Activated CD8-positive, alpha-beta memory T cell treated with anti-CD3 and anti-CD28 coated beads, Interleukin-2, amount 50 U/mL, for 24 hours (primary cell): ENCODE results near the gene LTN1.
A peak's percentile ranks its signal among the peaks of the same experiment; 100 is the strongest.
"Not testable (repeated sequence)": the region's sequence is repeated elsewhere in the genome, so short reads cannot be mapped to it uniquely, and the experiment has no call there.

Source experiments
- DNase-seq: peaks from one replicate; pipeline ENCODE4 v3.0.0-alpha.2; 2020; ENCODE audit errors: extremely low read depth

Gene LTN1

GRCh38 chr21:28992526-28993292 lies at the start of gene LTN1:
Gene LTN1 (minus strand): TSS chr21:28992877. CDS start chr21:28992805, 72 bp downstream.
- DNase-seq: peak; percentile 98

GRCh38 chr21:29034678-29035077 lies 42.0 kb upstream of the LTN1 start:
- DNase-seq: no peak

GRCh38 chr21:29033871-29034270 lies 41.2 kb upstream of the LTN1 start:
- no peak for DNase-seq

- no peak for DNase-seq
Observed at GRCh38 chr21:29033301-29033700, 40.6 kb upstream of the LTN1 start.

- no peak for DNase-seq
Observed at GRCh38 chr21:29030909-29031308, 38.2 kb upstream of the LTN1 start.

GRCh38 chr21:29029524-29029923 lies 36.8 kb upstream of the LTN1 start:
- no peak for DNase-seq

- DNase-seq: no peak
Observed at GRCh38 chr21:29025328-29025713, 32.6 kb upstream of the LTN1 start.

GRCh38 chr21:29024474-29025327 lies 32.0 kb upstream of the LTN1 start, which contains the start of gene USP16:
Gene USP16 (plus strand): TSS chr21:29024668. CDS start chr21:29027914, 3,246 bp downstream.
- peak; percentile 92 for DNase-seq

- DNase-seq: no peak
Observed at GRCh38 chr21:29022166-29022565, 29.5 kb upstream of the LTN1 start.

GRCh38 chr21:29018540-29018939 lies 25.9 kb upstream of the LTN1 start:
- no peak for DNase-seq

GRCh38 chr21:29017639-29018237 lies 25.1 kb upstream of the LTN1 start:
- no peak for DNase-seq

- DNase-seq: not testable (repeated sequence)
Observed at GRCh38 chr21:29011236-29011635, 18.6 kb upstream of the LTN1 start.

GRCh38 chr21:29008367-29008766 lies 15.7 kb upstream of the LTN1 start:
- DNase-seq: no peak

GRCh38 chr21:29007810-29008209 lies 15.1 kb upstream of the LTN1 start:
- DNase-seq: no peak

GRCh38 chr21:29007135-29007534 lies 14.5 kb upstream of the LTN1 start:
- no peak for DNase-seq

GRCh38 chr21:29005696-29006095 lies 13.0 kb upstream of the LTN1 start:
- DNase-seq: no peak

GRCh38 chr21:29002442-29003144 lies 9.9 kb upstream of the LTN1 start:
- DNase-seq: peak; percentile 84

GRCh38 chr21:28993293-28993629 lies 584 bp upstream of the LTN1 start:
- DNase-seq: no peak

- DNase-seq: no peak
Observed at GRCh38 chr21:28991861-28992525, 684 bp downstream of the LTN1 start.

GRCh38 chr21:28988146-28988545 lies 4.5 kb downstream of the LTN1 start:
- not testable (repeated sequence) for DNase-seq

- DNase-seq: no peak
Observed at GRCh38 chr21:28986677-28987076, 6.0 kb downstream of the LTN1 start.
